HG02678 (cell line): ENCODE results near the gene BEND6.

Experiments used
- ATAC-seq: cut with Tn5 transposase; IDR thresholded peaks from one replicate; pipeline ENCODE4 v1.9.1; 2021; ENCODE audit warnings: mild to moderate bottlenecking, moderate library complexity; ENCODE audit not compliant: unreplicated experiment

Gene BEND6

GRCh38 chr6:56954403-56955170, at the start of gene BEND6:
TSS of gene BEND6 (plus strand) at chr6:56955107. CDS start at chr6:56981811, 26,704 bp downstream.
- peak; percentile 42 for ATAC-seq

- ATAC-seq = no peak
Observed at GRCh38 chr6:56905378-56905777, 49.5 kb upstream of the BEND6 start.

- no peak for ATAC-seq
Observed at GRCh38 chr6:56906752-56907151, 48.2 kb upstream of the BEND6 start.

GRCh38 chr6:56909115-56909907, 45.6 kb upstream of the BEND6 start:
- ATAC-seq = no peak

GRCh38 chr6:56911847-56912246, 43.1 kb upstream of the BEND6 start:
- ATAC-seq = no peak

- no peak for ATAC-seq
Observed at GRCh38 chr6:56913285-56914074, 41.4 kb upstream of the BEND6 start.

- ATAC-seq = peak; percentile 42
Observed at GRCh38 chr6:56914798-56915658, 39.9 kb upstream of the BEND6 start.

GRCh38 chr6:56915832-56916231, 39.1 kb upstream of the BEND6 start:
- ATAC-seq = no peak

GRCh38 chr6:56916849-56917551, 37.9 kb upstream of the BEND6 start:
- ATAC-seq = no peak

- ATAC-seq = no peak
Observed at GRCh38 chr6:56922645-56923044, 32.3 kb upstream of the BEND6 start.

- ATAC-seq = no peak
Observed at GRCh38 chr6:56923565-56923964, 31.3 kb upstream of the BEND6 start.

- no peak for ATAC-seq
Observed at GRCh38 chr6:56927538-56928453, 27.1 kb upstream of the BEND6 start.

- no peak for ATAC-seq
Observed at GRCh38 chr6:56930846-56931245, 24.1 kb upstream of the BEND6 start.

- ATAC-seq = no peak
Observed at GRCh38 chr6:56932910-56933477, 21.9 kb upstream of the BEND6 start.

GRCh38 chr6:56933650-56934049, 21.3 kb upstream of the BEND6 start:
- no peak for ATAC-seq

- no peak for ATAC-seq
Observed at GRCh38 chr6:56934876-56935275, 20.0 kb upstream of the BEND6 start.

- ATAC-seq = no peak
Observed at GRCh38 chr6:56936466-56936865, 18.4 kb upstream of the BEND6 start.

- no peak for ATAC-seq
Observed at GRCh38 chr6:56938649-56939191, 16.2 kb upstream of the BEND6 start.
